Uterus (tissue), 4 donors: ENCODE measurements around the gene TMEM167A. TPM values are rescaled to one million over a fixed set of nuclear protein-coding genes. Genes with fewer than 3 reads are reported as not detected.

Experiments used
- DNase-seq, 2 donors: peaks; one replicate each; pipeline ENCODE4 v3.0.0-alpha.2; 2019 to 2020
- H3K27ac ChIP-seq, 2 donors: fragments of 200-600 bp; sonication (generic); 1 replicate in 1 of 2; 2 replicates in 1 of 2; pipeline ENCODE4 v1.5.1; 2016 to 2018
- H3K27me3 ChIP-seq, 2 donors: fragments of 200-600 bp; sonication (generic); one replicate each; pipeline ENCODE4 v1.5.1; 2018 to 2019; ENCODE audit warnings: control low read depth in 1 of 2
- H3K36me3 ChIP-seq, 2 donors: fragments of 200-600 bp; sonication (generic); one replicate each; pipeline ENCODE4 v1.5.1; 2019; ENCODE audit warnings: control low read depth in 1 of 2
- H3K4me1 ChIP-seq, 2 donors: fragments of 200-600 bp; sonication (generic); one replicate each; pipeline ENCODE4 v1.5.1; 2018 to 2019; ENCODE audit warnings: control low read depth in 1 of 2
- H3K4me3 ChIP-seq, 2 donors: fragments of 200-600 bp; sonication (generic); 1 replicate in 1 of 2; 2 replicates in 1 of 2; pipeline ENCODE4 v1.5.1; 2018 to 2019; ENCODE audit warnings: mild to moderate bottlenecking in 1 of 2
- H3K9me3 ChIP-seq, 2 donors: fragments of 200-600 bp; sonication (generic); one replicate each; pipeline ENCODE4 v1.5.1; 2019; ENCODE audit warnings: control low read depth in 1 of 2
- CTCF ChIP-seq, 4 experiments: fragments of 200-600 bp in 2 of 4; fragments of 450-650 bp in 2 of 4; sonication (generic) in 2 of 4; IDR thresholded peaks; one replicate each; pipeline ENCODE4 v1.5.1; 2016 to 2019; ENCODE audit warnings: antibody characterized with exemption in 4 of 4, mild to moderate bottlenecking in 2 of 4, moderate library complexity in 1 of 4
- POLR2A ChIP-seq, 2 donors: fragments of 450-650 bp; IDR thresholded peaks; one replicate each; pipeline ENCODE4 v1.6.1; 2016; ENCODE audit warnings: antibody characterized with exemption in 2 of 2, mild to moderate bottlenecking in 1 of 2, moderate library complexity in 1 of 2
- intact Hi-C: fragments of 100-400 bp; cut with DNase I; formaldehyde crosslinking; loops from one replicate; pipeline ENCODE4 v1.15.1; 2023; ENCODE audit warnings: low total_unique reads
- total RNA-seq, 4 donors: library from RNA; depleted of rRNA in 3 of 4; stranded (reverse); fragments of >200 nt in 3 of 4; gene quantifications; one replicate each; pipeline versions ENCODE4 v1.1.0 to v1.2.4, GENCODE V29; 2014 to 2023
- donor health status: DM: yes; HTN: yes; CAD: no.

The TMEM167A gene
- total RNA-seq, 4 donors from 2014 or later = 16.9 to 118 (median 32.3) TPM

GRCh38 chr5:83118471-83118870, 41.3 kb upstream of the TMEM167A start:
- no peak overlapping the region for H3K4me3 ChIP-seq
- intact Hi-C loops = no loop called here
- no peak overlapping the region for H3K27ac ChIP-seq

DNA sequence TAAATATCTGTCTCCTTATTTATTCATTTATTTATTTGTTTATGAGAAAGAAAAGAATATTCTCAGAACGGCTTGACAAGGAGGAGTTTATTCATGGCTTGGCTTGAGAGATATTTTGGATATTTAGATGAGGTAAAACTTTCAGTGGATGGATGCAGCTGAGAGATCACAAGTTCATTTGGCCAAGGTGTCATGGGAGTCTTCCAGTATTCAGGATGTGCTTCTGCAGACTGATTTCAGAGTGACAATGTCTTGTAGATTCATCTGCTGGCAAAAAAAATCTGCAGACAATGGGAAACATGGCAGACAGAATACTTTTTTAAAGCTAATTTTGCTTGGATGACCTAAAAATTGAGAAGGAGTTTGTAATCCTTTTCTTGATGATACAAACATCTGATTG, 38.6 kb upstream of the TMEM167A start:
- TF ChIP-seq CTCF (IDR thresholded peaks at IDR 0.05) (no peak), POLR2A (IDR thresholded peaks at IDR 0.05) (no peak)
- H3K36me3 ChIP-seq = no peaks in the 10 kb centered on the region
- H3K27ac ChIP-seq = no peak overlapping the region
- H3K9me3 ChIP-seq = peaks cover 0 to 3% of the 10 kb centered on the region in 2 donors
- intact Hi-C loops = no loop called here
- no peak overlapping the region for H3K4me3 ChIP-seq
- H3K4me1 ChIP-seq = no peaks in the 10 kb centered on the region
- no peak for DNase-seq
- H3K27me3 ChIP-seq = no peaks in the 10 kb centered on the region

More at GRCh38 chr5:83118471-83118870, 41.3 kb upstream of the TMEM167A start:
- Histone ChIP-seq H3K9me3 (peaks cover 0 to 3% of the 10 kb centered on the region in 2 donors), H3K4me1 (no peaks in the 10 kb centered on the region), H3K27me3 (no peaks in the 10 kb centered on the region), H3K36me3 (no peaks in the 10 kb centered on the region)
- DNase-seq = no peak
- TF ChIP-seq CTCF (IDR thresholded peaks at IDR 0.05) (no peak), POLR2A (IDR thresholded peaks at IDR 0.05) (no peak)

DNA sequence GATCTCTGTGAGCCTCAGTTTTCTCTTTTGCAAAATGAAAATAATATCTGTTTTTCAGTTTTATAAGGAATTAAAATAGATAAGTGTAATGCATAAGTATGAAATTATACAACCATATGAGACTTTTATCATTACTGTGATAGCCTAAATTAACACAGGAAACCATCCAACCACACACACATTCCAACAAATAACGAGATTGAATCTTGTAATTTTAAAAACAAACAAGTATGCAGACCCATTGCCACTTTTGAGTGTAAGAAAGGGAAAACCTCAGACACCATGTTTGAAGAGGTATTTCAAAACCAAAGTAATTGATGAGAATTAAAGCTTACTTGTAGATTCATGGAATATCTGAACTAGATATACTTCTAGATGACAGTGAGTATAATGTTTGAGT, 32.2 kb upstream of the TMEM167A start:
- DNase-seq = no peak
- no peak overlapping the region for H3K27ac ChIP-seq
- no peaks in the 10 kb centered on the region for H3K36me3 ChIP-seq
- TF ChIP-seq POLR2A (IDR thresholded peaks at IDR 0.05) (no peak), CTCF (IDR thresholded peaks at IDR 0.05) (no peak)
- no peaks in the 10 kb centered on the region for H3K27me3 ChIP-seq
- no peaks in the 10 kb centered on the region for H3K4me1 ChIP-seq
- H3K4me3 ChIP-seq = no peak overlapping the region
- H3K9me3 ChIP-seq = no peaks in the 10 kb centered on the region
- intact Hi-C loops = no loop called here

GRCh38 chr5:83107692-83108420, 30.7 kb upstream of the TMEM167A start:
- no peak overlapping the region for H3K27ac ChIP-seq
- no peak for TF ChIP-seq POLR2A (IDR thresholded peaks at IDR 0.05)
- no peak for TF ChIP-seq CTCF (IDR thresholded peaks at IDR 0.05)

GRCh38 chr5:83104021-83104420, 26.8 kb upstream of the TMEM167A start:
- TF ChIP-seq POLR2A (IDR thresholded peaks at IDR 0.05) (no peak), CTCF (IDR thresholded peaks at IDR 0.05) (no peak)
- Histone ChIP-seq H3K9me3 (no peaks in the 10 kb centered on the region), H3K4me3 (no peak overlapping the region), H3K36me3 (no peaks in the 10 kb centered on the region), H3K27me3 (no peaks in the 10 kb centered on the region), H3K4me1 (no peaks in the 10 kb centered on the region), H3K27ac (no peak overlapping the region)
- DNase-seq = no peak
- intact Hi-C loops = no loop called here

More at GRCh38 chr5:83107692-83108420, 30.7 kb upstream of the TMEM167A start:
- H3K27me3 ChIP-seq = no peaks in the 10 kb centered on the region
- intact Hi-C loops = no loop called here
- H3K9me3 ChIP-seq = no peaks in the 10 kb centered on the region
- H3K4me3 ChIP-seq = no peak overlapping the region
- H3K4me1 ChIP-seq = no peaks in the 10 kb centered on the region
- DNase-seq = no peak
- no peaks in the 10 kb centered on the region for H3K36me3 ChIP-seq
